ENCODE results near the gene TMEM8B. TPM values are rescaled to one million over a fixed set of nuclear protein-coding genes. Genes with fewer than 3 reads are reported as not detected.

Gene TMEM8B
- total and polyA plus RNA-seq, 10 of the 15 experiments (the other 5 are each of a cell fraction or from before 2014, with no cell fraction given): 0.19 to 7.6 (median 2.5) TPM

- TF ChIP-seq IKZF2 (IDR thresholded peaks at IDR 0.05) (no peak), MTA3 (IDR thresholded peaks at IDR 0.05; ENCODE audit: borderline replicate concordance, low read length) (no peak), REST (IDR thresholded peaks at IDR 0.05; ENCODE audit: low read depth, low read length) (no peak), KAT2A (conservative IDR thresholded peaks at IDR 0.05; ENCODE audit: control insufficient read depth, low read depth, low read length) (no peak), PKNOX1 (IDR thresholded peaks at IDR 0.05) (no peak), E2F4 (IDR thresholded peaks at IDR 0.05; ENCODE audit: low read depth, low read length) (no peak), YY1 (IDR thresholded peaks at IDR 0.05; ENCODE audit: low read depth, low read length) (no peak), TCF3 (IDR thresholded peaks at IDR 0.05; ENCODE audit: borderline replicate concordance, insufficient read depth, low read depth, low read length) (no peak), BMI1 (IDR thresholded peaks at IDR 0.05; ENCODE audit: borderline replicate concordance) (no peak)
- TF ChIP-seq, protein P1, sequence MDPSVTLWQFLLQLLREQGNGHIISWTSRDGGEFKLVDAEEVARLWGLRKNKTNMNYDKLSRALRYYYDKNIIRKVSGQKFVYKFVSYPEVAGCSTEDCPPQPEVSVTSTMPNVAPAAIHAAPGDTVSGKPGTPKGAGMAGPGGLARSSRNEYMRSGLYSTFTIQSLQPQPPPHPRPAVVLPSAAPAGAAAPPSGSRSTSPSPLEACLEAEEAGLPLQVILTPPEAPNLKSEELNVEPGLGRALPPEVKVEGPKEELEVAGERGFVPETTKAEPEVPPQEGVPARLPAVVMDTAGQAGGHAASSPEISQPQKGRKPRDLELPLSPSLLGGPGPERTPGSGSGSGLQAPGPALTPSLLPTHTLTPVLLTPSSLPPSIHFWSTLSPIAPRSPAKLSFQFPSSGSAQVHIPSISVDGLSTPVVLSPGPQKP (IDR thresholded peaks at IDR 0.05; ENCODE audit: low read depth, low read length): no peak
These were observed 36.2 kb upstream of the TMEM8B start (continued) for GRCh38 chr9:35792826-35793225.

Data from GM12878 (cell line).